OCI-LY3 (cell line): Measurements from ENCODE around the gene NR3C2.

ENCODE experiments used
- EZH2phosphoT487 ChIP-seq: fragments of 200-600 bp; shearing (Covaris generic); IDR thresholded peaks from 2 replicates; pipeline ENCODE4 v1.6.1; 2018; ENCODE audit warnings: antibody characterized with exemption, mixed run types, low read depth
- TF ChIP-seq, protein P1 (sequence below): fragments of 200-600, 300-600 bp; sonication (generic); IDR thresholded peaks from 2 replicates; pipeline ENCODE4 v1.5.1; 2014; ENCODE audit warnings: antibody characterized with exemption, low read length, low read depth

- TF ChIP-seq, protein P1, sequence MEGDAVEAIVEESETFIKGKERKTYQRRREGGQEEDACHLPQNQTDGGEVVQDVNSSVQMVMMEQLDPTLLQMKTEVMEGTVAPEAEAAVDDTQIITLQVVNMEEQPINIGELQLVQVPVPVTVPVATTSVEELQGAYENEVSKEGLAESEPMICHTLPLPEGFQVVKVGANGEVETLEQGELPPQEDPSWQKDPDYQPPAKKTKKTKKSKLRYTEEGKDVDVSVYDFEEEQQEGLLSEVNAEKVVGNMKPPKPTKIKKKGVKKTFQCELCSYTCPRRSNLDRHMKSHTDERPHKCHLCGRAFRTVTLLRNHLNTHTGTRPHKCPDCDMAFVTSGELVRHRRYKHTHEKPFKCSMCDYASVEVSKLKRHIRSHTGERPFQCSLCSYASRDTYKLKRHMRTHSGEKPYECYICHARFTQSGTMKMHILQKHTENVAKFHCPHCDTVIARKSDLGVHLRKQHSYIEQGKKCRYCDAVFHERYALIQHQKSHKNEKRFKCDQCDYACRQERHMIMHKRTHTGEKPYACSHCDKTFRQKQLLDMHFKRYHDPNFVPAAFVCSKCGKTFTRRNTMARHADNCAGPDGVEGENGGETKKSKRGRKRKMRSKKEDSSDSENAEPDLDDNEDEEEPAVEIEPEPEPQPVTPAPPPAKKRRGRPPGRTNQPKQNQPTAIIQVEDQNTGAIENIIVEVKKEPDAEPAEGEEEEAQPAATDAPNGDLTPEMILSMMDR = no peak
- no peak for TF ChIP-seq EZH2phosphoT487
These were observed 241.3 kb downstream of the NR3C2 start for GRCh38 chr4:148200960-148201359.
